CD4-positive, alpha-beta T cell (primary cell): Measurements from ENCODE around the gene ASMT. TPM values are rescaled to one million over a fixed set of nuclear protein-coding genes. Genes with fewer than 3 reads are reported as not detected.

ENCODE experiments used
- ATAC-seq: fragments of 200-7000 bp; cut with Tn5 transposase; one replicate; pipeline ENCODE4 v1.10.0; 2022; ENCODE audit warnings: mild to moderate bottlenecking; ENCODE audit not compliant: poor library complexity
- CTCF ChIA-PET: fragments of 350-600 bp; sonication (Branson Sonifier 250); formaldehyde crosslinking; loops from one replicate; lab custom pipeline; 2021; ENCODE audit warnings: antibody characterized with exemption, inconsistent platforms; lab: Charles Lee
- POLR2A ChIA-PET: fragments of 350-600 bp; sonication (Branson Sonifier 250); formaldehyde crosslinking; loops from one replicate; lab custom pipeline; 2021; ENCODE audit warnings: antibody characterized with exemption, inconsistent platforms; lab: Charles Lee
- DNase-seq, 14 experiments: peaks; one replicate each; pipeline ENCODE4 v3.0.0-alpha.2; 2013 to 2020; ENCODE audit warnings: mixed read lengths in 2 of 14
- H3K27ac ChIP-seq, 2 donors: one replicate each; pipeline versions ENCODE4 v1.5.1 to v1.7.0; 2013; ENCODE audit warnings: low read length in 2 of 2, low read depth in 1 of 2, mild to moderate bottlenecking in 1 of 2
- H3K27me3 ChIP-seq, 2 experiments: 1 replicate in 1 of 2; 2 replicates in 1 of 2; pipeline versions ENCODE4 v1.6.1 to v1.7.0; 2013; ENCODE audit warnings: low read length in 2 of 2, control low read depth in 1 of 2, mild to moderate bottlenecking in 1 of 2, moderate library complexity in 1 of 2; ENCODE audit not compliant: insufficient read depth in 2 of 2, control insufficient read depth in 1 of 2
- H3K36me3 ChIP-seq: one replicate; pipeline ENCODE4 v1.6.1; 2013; ENCODE audit warnings: low read length, control low read depth; ENCODE audit not compliant: insufficient read depth
- H3K4me1 ChIP-seq: one replicate; pipeline ENCODE4 v1.6.1; 2013; ENCODE audit warnings: low read length, control low read depth; ENCODE audit not compliant: insufficient read depth
- H3K4me3 ChIP-seq: one replicate; pipeline ENCODE4 v1.5.1; 2013; ENCODE audit warnings: mild to moderate bottlenecking, low read length, moderate library complexity
- H3K9me3 ChIP-seq, 2 experiments: 1 replicate in 1 of 2; 2 replicates in 1 of 2; pipeline versions ENCODE4 v1.6.1 to v1.7.0; 2013; ENCODE audit warnings: low read length in 2 of 2, mild to moderate bottlenecking in 2 of 2, control low read depth in 1 of 2, moderate library complexity in 1 of 2; ENCODE audit not compliant: control insufficient read depth in 1 of 2, insufficient read depth in 1 of 2
- H3K27ac Mint-ChIP-seq: one replicate; pipeline ENCODE4 v1.8.0; 2020; ENCODE audit warnings: mixed read lengths
- H3K27me3 Mint-ChIP-seq: one replicate; pipeline ENCODE4 v1.8.0; 2021; ENCODE audit warnings: mixed read lengths
- H3K36me3 Mint-ChIP-seq: one replicate; pipeline ENCODE4 v1.8.0; 2021; ENCODE audit warnings: low read depth, mixed read lengths
- H3K4me1 Mint-ChIP-seq: one replicate; pipeline ENCODE4 v1.8.0; 2021; ENCODE audit warnings: low read depth, mixed read lengths
- H3K4me3 Mint-ChIP-seq: one replicate; pipeline ENCODE4 v1.8.0; 2020; ENCODE audit warnings: mild to moderate bottlenecking, mixed read lengths
- H3K9me3 Mint-ChIP-seq: one replicate; pipeline ENCODE4 v1.8.0; 2020; ENCODE audit warnings: mixed read lengths
- CTCF ChIP-seq: fragments of 200-600 bp; IDR thresholded peaks from one replicate; pipeline ENCODE4 v1.8.0; 2022; ENCODE audit warnings: antibody characterized with exemption, mild to moderate bottlenecking
- intact Hi-C, 2 experiments: fragments of 100-400 bp; cut with DNase I in 1 of 2; cut with micrococcal nuclease in 1 of 2; formaldehyde crosslinking; loops; one replicate each; pipeline versions ENCODE4 v1.15.1 to v1.9.0; 2023 to 2025; cut with DNase I, micrococcal nuclease
- total RNA-seq, 174 experiments: library from RNA in 2 of 174; stranded (reverse) in 2 of 174; gene quantifications; one replicate each; pipeline ENCODE4 v1.2.3 and lab custom pipeline; 2021 to 2026

The ASMT gene
- total RNA-seq, 2 experiments from 2014 or later: 0.36 to 0.50 TPM

- no peak for TF ChIP-seq CTCF
- H3K27ac Mint-ChIP-seq: no peak overlapping the region
- H3K4me1 ChIP-seq: no peaks in the 10 kb centered on the region
- H3K4me3 ChIP-seq: no peak overlapping the region
- intact Hi-C loops: no loop called here
- no peaks in the 10 kb centered on the region for H3K27me3 ChIP-seq
- no peak overlapping the region for H3K27ac ChIP-seq
- H3K36me3 Mint-ChIP-seq: peaks cover 5% of the 10 kb centered on the region
- CTCF ChIA-PET: no interaction called here
- no peaks in the 10 kb centered on the region for H3K4me1 Mint-ChIP-seq
- DNase-seq (no peak), ATAC-seq (no peak)
- no peaks in the 10 kb centered on the region for H3K9me3 Mint-ChIP-seq
- POLR2A ChIA-PET: no interaction called here
- no peaks in the 10 kb centered on the region for H3K36me3 ChIP-seq
- H3K4me3 Mint-ChIP-seq: no peak overlapping the region
- H3K9me3 ChIP-seq: no peaks in the 10 kb centered on the region
- H3K27me3 Mint-ChIP-seq: no peaks in the 10 kb centered on the region
Observed at GRCh38 chrX:1610166-1610565, 4.7 kb upstream of the ASMT start.

GRCh38 chrX:1610736-1611135 lies 4.1 kb upstream of the ASMT start:
- Histone ChIP-seq H3K27me3 (no peaks in the 10 kb centered on the region), H3K4me1 (no peaks in the 10 kb centered on the region), H3K36me3 (no peaks in the 10 kb centered on the region), H3K27ac (no peak overlapping the region), H3K4me3 (no peak overlapping the region), H3K9me3 (no peaks in the 10 kb centered on the region)
- CTCF ChIA-PET: no interaction called here
- TF ChIP-seq CTCF: no peak
- no peaks in the 10 kb centered on the region for H3K4me1 Mint-ChIP-seq
- no peak for ATAC-seq
- H3K36me3 Mint-ChIP-seq: no peaks in the 10 kb centered on the region
- POLR2A ChIA-PET: no interaction called here
- no peak overlapping the region for H3K27ac Mint-ChIP-seq
- no peak for DNase-seq
- no peaks in the 10 kb centered on the region for H3K27me3 Mint-ChIP-seq
- no peaks in the 10 kb centered on the region for H3K9me3 Mint-ChIP-seq
- intact Hi-C loops: no loop called here
- no peak overlapping the region for H3K4me3 Mint-ChIP-seq

GRCh38 chrX:1612641-1613286 lies 2.1 kb upstream of the ASMT start:
- no peak for TF ChIP-seq CTCF
- ChIA-PET POLR2A (no interaction called here), CTCF (no interaction called here)
- Mint-ChIP-seq H3K27ac (no peak overlapping the region), H3K4me1 (no peaks in the 10 kb centered on the region), H3K4me3 (no peak overlapping the region), H3K9me3 (no peaks in the 10 kb centered on the region), H3K36me3 (no peaks in the 10 kb centered on the region), H3K27me3 (no peaks in the 10 kb centered on the region)
- DNase-seq (no peak), ATAC-seq (no peak)
- Histone ChIP-seq H3K36me3 (no peaks in the 10 kb centered on the region), H3K9me3 (no peaks in the 10 kb centered on the region), H3K27ac (no peak overlapping the region), H3K4me1 (no peaks in the 10 kb centered on the region), H3K4me3 (no peak overlapping the region), H3K27me3 (no peaks in the 10 kb centered on the region)
- intact Hi-C loops: no loop called here
